MCF 10A (cell line): ENCODE data around the gene NAA38. TPM values are rescaled to one million over a fixed set of nuclear protein-coding genes. Genes with fewer than 3 reads are reported as not detected.
A peak's percentile ranks its signal among the peaks of the same experiment; 100 is the strongest.

ENCODE experiments used
- Bru-seq: library from RNA; stranded (reverse); fragments of 400-500 nt; gene quantifications from one replicate; lab custom pipeline; 2021; lab: Mats Ljungman, UMichigan
- BruChase-seq, 2 experiments: library from RNA; stranded (reverse); fragments of 400-500 nt; gene quantifications; one replicate each; lab custom pipeline; 2021; lab: Mats Ljungman, UMichigan
- BruUV-seq: library from RNA; stranded (reverse); fragments of 400-500 nt; replicated peaks from 2 replicates; lab custom pipeline; 2021; lab: Mats Ljungman, UMichigan
- CTCF ChIA-PET: fragments of 300-600 bp; sonication (Branson Sonifier 250); formaldehyde crosslinking; extraction: SDS; loops from one replicate; lab custom pipeline; 2021; ENCODE audit warnings: antibody characterized with exemption, inconsistent platforms; lab: Yijun Ruan, JAX
- POLR2A ChIA-PET: fragments of 300-600, 350-650 bp; sonication (Branson Sonifier 250); formaldehyde crosslinking; extraction: SDS; loops from one replicate; lab custom pipeline; 2020; ENCODE audit warnings: antibody characterized with exemption, inconsistent platforms; lab: Yijun Ruan, JAX
- DNase-seq: peaks from one replicate; pipeline ENCODE4 v3.0.0-alpha.2; 2018; ENCODE audit not compliant: unreplicated experiment
- H3K27ac Mint-ChIP-seq: one replicate; pipeline ENCODE4 v1.8.0; 2022; ENCODE audit warnings: mild to moderate bottlenecking, low read depth, mixed read lengths; ENCODE audit not compliant: unreplicated experiment
- H3K27me3 Mint-ChIP-seq: one replicate; pipeline ENCODE4 v1.8.0; 2022; ENCODE audit warnings: mixed read lengths; ENCODE audit not compliant: insufficient read depth, unreplicated experiment
- H3K36me3 Mint-ChIP-seq: one replicate; pipeline ENCODE4 v1.8.0; 2022; ENCODE audit warnings: mild to moderate bottlenecking, moderate library complexity, mixed read lengths; ENCODE audit not compliant: insufficient read depth, unreplicated experiment
- H3K4me1 Mint-ChIP-seq: one replicate; pipeline ENCODE4 v1.8.0; 2022; ENCODE audit warnings: mixed read lengths; ENCODE audit not compliant: insufficient read depth, unreplicated experiment
- H3K4me3 Mint-ChIP-seq: one replicate; pipeline ENCODE4 v1.8.0; 2022; ENCODE audit warnings: mild to moderate bottlenecking, moderate library complexity, mixed read lengths; ENCODE audit not compliant: unreplicated experiment
- H3K9me3 Mint-ChIP-seq: one replicate; pipeline ENCODE4 v1.8.0; 2022; ENCODE audit warnings: mixed read lengths; ENCODE audit not compliant: unreplicated experiment
- CTCF ChIP-seq: fragments of 200-600 bp; IDR thresholded peaks from one replicate; pipeline ENCODE4 v1.8.0; 2022; ENCODE audit warnings: antibody characterized with exemption, mild to moderate bottlenecking; ENCODE audit not compliant: unreplicated experiment
- intact Hi-C: fragments of 100-400 bp; cut with micrococcal nuclease; formaldehyde crosslinking; loops from 2 replicates; pipeline ENCODE4 v1.14.1; 2022
- long read RNA-seq: library from polyadenylated mRNA; stranded (forward); transcript quantifications from one replicate; pipeline ENCODE4 v2.0.0, GENCODE V29; 2022
- total RNA-seq: library from RNA; stranded (reverse); gene quantifications from 2 replicates; pipeline ENCODE4 v1.2.3, GENCODE V29; 2022

The NAA38 gene
- 70.2 and 83.4 TPM in 2 replicates for total RNA-seq
- percentile 76 among the genes with signal in this experiment for Bru-seq, nascent RNA
- percentile 90 among the genes with signal in this experiment for BruChase-seq, experiment 1, labeled RNA remaining after a 6-hour chase
- percentile 86 among the genes with signal in this experiment for BruChase-seq, experiment 2, labeled RNA remaining after a 2-hour chase
- long read RNA-seq, transcript NAA38-201 (2 exons, 999 nt), result minor isoform, 46 of 143 reads
- long read RNA-seq, transcript NAA38-206 (2 exons, 424 nt), result minor isoform, 14 of 143 reads
- long read RNA-seq, transcript NAA38-203 (3 exons, 553 nt), result minor isoform, 6 of 143 reads
- long read RNA-seq, transcript NAA38-205 (3 exons, 852 nt), result major isoform, 52 of 143 reads
- long read RNA-seq, partial matches to known transcripts, result 2 of 143 reads
- long read RNA-seq, other reads (novel, unspliced or antisense), result 21 of 143 reads

GRCh38 chr17:7856811-7857712 lies at the start of gene NAA38:
Gene NAA38 (minus strand): TSS chr17:7857559. CDS start chr17:7857463, 96 bp downstream.
- H3K27ac Mint-ChIP-seq, result no peak within 1 kb of the TSS
- ChIA-PET POLR2A (interaction anchor here (0.6 to 3.1 kb wide), 37 partner anchors 10 to 421 kb away, joined by 3 to 70 read pairs (median 4); partner anchors contain the start of genes ALOX12B, CD68, CHD3 and CNTROB), CTCF (interaction anchor here (0.6 to 1.1 kb wide), 14 partner anchors 12 to 565 kb away, joined by 3 to 8 read pairs (median 4); partner anchors contain the start of gene RNF227)
- BruUV-seq, result TSS peak; percentile 95
- H3K4me1 Mint-ChIP-seq, result peaks cover 7% of the 10 kb centered on the region
- no peaks in the 10 kb centered on the region for H3K27me3 Mint-ChIP-seq
- peak; percentile 99 for DNase-seq
- TF ChIP-seq CTCF, result peak; percentile 22
- H3K9me3 Mint-ChIP-seq, result no peaks in the 10 kb centered on the region
- intact Hi-C loops, result loop anchor here (1.0 kb wide), 3 partner anchors 23 to 114 kb away; partner anchors contain the start of gene KDM6B
- peaks cover 15% of the 10 kb centered on the region for H3K36me3 Mint-ChIP-seq
- no peak within 1 kb of the TSS for H3K4me3 Mint-ChIP-seq

- peaks cover 78% of the 10 kb centered on the region for H3K36me3 Mint-ChIP-seq
- TSS peak; percentile 25 for BruUV-seq
- intact Hi-C loops, result no loop called here
- no peaks in the 10 kb centered on the region for H3K9me3 Mint-ChIP-seq
- H3K4me1 Mint-ChIP-seq, result no peaks in the 10 kb centered on the region
- ChIA-PET POLR2A (interaction anchor here (0.9 to 2.3 kb wide), 3 partner anchors 12 to 46 kb away, joined by 3 to 10 read pairs (median 3); partner anchors contain the start of genes CNTROB, NAA38, RNF227 and TRAPPC1), CTCF (interaction anchor here (0.6 to 1.9 kb wide), 6 partner anchors 9 to 280 kb away, joined by 3 to 8 read pairs (median 4); no protein-coding TSS in a partner anchor)
- H3K27ac Mint-ChIP-seq, result peak overlapping the region; percentile 21
- no peak overlapping the region for H3K4me3 Mint-ChIP-seq
- no peak for DNase-seq
- H3K27me3 Mint-ChIP-seq, result no peaks in the 10 kb centered on the region
- TF ChIP-seq CTCF, result no peak
Observed at GRCh38 chr17:7903154-7904103, 46.1 kb upstream of the NAA38 start.

GRCh38 chr17:7897773-7898172 lies 40.4 kb upstream of the NAA38 start:
- Mint-ChIP-seq H3K36me3 (peaks cover 90% of the 10 kb centered on the region), H3K4me1 (peaks cover 4% of the 10 kb centered on the region), H3K27me3 (no peaks in the 10 kb centered on the region), H3K4me3 (no peak overlapping the region), H3K27ac (no peak overlapping the region), H3K9me3 (no peaks in the 10 kb centered on the region)
- ChIA-PET POLR2A (interaction anchor here (0.6 to 0.7 kb wide), 3 partner anchors 93 to 170 kb away, joined by 3 read pairs; no protein-coding TSS in a partner anchor), CTCF (interaction anchor here (0.6 to 5.0 kb wide), 21 partner anchors 9 to 407 kb away, joined by 3 to 60 read pairs (median 4); partner anchors contain the start of genes CHD3 and HES7)
- BruUV-seq, result no TSS peak
- peak; percentile 51 for TF ChIP-seq CTCF
- peak; percentile 51 for DNase-seq
- intact Hi-C loops, result loop anchor here (1.0 kb wide), 1 partner anchor 35 kb away; no protein-coding TSS in a partner anchor
